ENCODE measurements around the gene SCG2. TPM values are rescaled to one million over a fixed set of nuclear protein-coding genes. Genes with fewer than 3 reads are reported as not detected.

SCG2 gene
- total RNA-seq, 1 donor from 2014 or later, result 0.19 TPM

GRCh38 chr2:223599640-223600380, 2.4 kb downstream of the SCG2 start:
- Histone ChIP-seq H3K4me3 (no peak overlapping the region), H3K9me3 (replicated peaks) (no peaks in the 10 kb centered on the region), H3K27me3 (ENCODE audit: low read depth) (peaks cover 17% of the 10 kb centered on the region), H3K36me3 (no peaks in the 10 kb centered on the region), H3K4me1 (peaks cover 4% of the 10 kb centered on the region), H3K27ac (replicated peaks) (no peak overlapping the region)
- no peak for DNase-seq
- intact Hi-C loops (cut with micrococcal nuclease), result no loop called here
- TF ChIP-seq CTCF (IDR thresholded peaks at IDR 0.05; ENCODE audit: borderline replicate concordance), result no peak

GRCh38 chr2:223598994-223599639, 3.0 kb downstream of the SCG2 start:
- TF ChIP-seq CTCF (IDR thresholded peaks at IDR 0.05; ENCODE audit: borderline replicate concordance), result no peak

GRCh38 chr2:223597076-223597475, 5.1 kb downstream of the SCG2 start:
- no peaks in the 10 kb centered on the region for H3K36me3 ChIP-seq
- peaks cover 17% of the 10 kb centered on the region for H3K27me3 ChIP-seq (ENCODE audit: low read depth)
- H3K4me1 ChIP-seq, result no peaks in the 10 kb centered on the region
- intact Hi-C loops (cut with micrococcal nuclease), result no loop called here
- TF ChIP-seq CTCF (IDR thresholded peaks at IDR 0.05; ENCODE audit: borderline replicate concordance), result no peak
- H3K9me3 ChIP-seq (replicated peaks), result peaks cover 4% of the 10 kb centered on the region
- no peak overlapping the region for H3K4me3 ChIP-seq
- no peak overlapping the region for H3K27ac ChIP-seq (replicated peaks)
- no peak for DNase-seq

More at GRCh38 chr2:223598994-223599639, 3.0 kb downstream of the SCG2 start:
- no peak overlapping the region for H3K27ac ChIP-seq (replicated peaks)
- peaks cover 4% of the 10 kb centered on the region for H3K4me1 ChIP-seq
- intact Hi-C loops (cut with micrococcal nuclease), result no loop called here
- no peaks in the 10 kb centered on the region for H3K36me3 ChIP-seq
- DNase-seq, result no peak
- H3K9me3 ChIP-seq (replicated peaks), result no peaks in the 10 kb centered on the region
- no peak overlapping the region for H3K4me3 ChIP-seq
- H3K27me3 ChIP-seq (ENCODE audit: low read depth), result peaks cover 17% of the 10 kb centered on the region

GRCh38 chr2:223596208-223596607, 6.0 kb downstream of the SCG2 start:
- Histone ChIP-seq H3K27me3 (ENCODE audit: low read depth) (peaks cover 17% of the 10 kb centered on the region), H3K27ac (replicated peaks) (no peak overlapping the region), H3K4me3 (no peak overlapping the region), H3K4me1 (no peaks in the 10 kb centered on the region), H3K36me3 (no peaks in the 10 kb centered on the region), H3K9me3 (replicated peaks) (peaks cover 4% of the 10 kb centered on the region)
- TF ChIP-seq CTCF (IDR thresholded peaks at IDR 0.05; ENCODE audit: borderline replicate concordance), result no peak
- intact Hi-C loops (cut with micrococcal nuclease), result no loop called here
- no peak for DNase-seq

- no peak overlapping the region for H3K27ac ChIP-seq (replicated peaks)
- no peaks in the 10 kb centered on the region for H3K4me1 ChIP-seq
- no peaks in the 10 kb centered on the region for H3K36me3 ChIP-seq
- no peak for TF ChIP-seq CTCF (IDR thresholded peaks at IDR 0.05; ENCODE audit: borderline replicate concordance)
- peaks cover 4% of the 10 kb centered on the region for H3K9me3 ChIP-seq (replicated peaks)
- peaks cover 16% of the 10 kb centered on the region for H3K27me3 ChIP-seq (ENCODE audit: low read depth)
- intact Hi-C loops (cut with micrococcal nuclease), result no loop called here
- H3K4me3 ChIP-seq, result no peak overlapping the region
- no peak for DNase-seq
These were observed 7.3 kb downstream of the SCG2 start for GRCh38 chr2:223594831-223595230.
